Keratinocyte (primary cell): ENCODE measurements around the gene DLG2. TPM values are rescaled to one million over a fixed set of nuclear protein-coding genes. Genes with fewer than 3 reads are reported as not detected.
"Not testable (repeated sequence)": the region's sequence is repeated elsewhere in the genome, so short reads cannot be mapped to it uniquely, and the experiment has no call there.

Source experiments
- DNase-seq: peaks from one replicate; pipeline ENCODE4 v3.0.0-alpha.2; 2011; ENCODE audit warnings: low read depth, missing footprints, low spot score
- FAIRE-seq: peaks from 2 replicates; lab custom pipeline; 2011; peaks lifted over from hg19 to GRCh38; lab: Jason Lieb, UNC
- H2AFZ ChIP-seq: 2 replicates; pipeline ENCODE4 v1.6.0; 2012; ENCODE audit warnings: low read length, control low read depth, inconsistent platforms; ENCODE audit not compliant: control insufficient read depth
- H3K27ac ChIP-seq: 2 replicates; pipeline ENCODE4 v1.5.1; 2011; ENCODE audit warnings: low read length; ENCODE audit not compliant: control insufficient read depth, insufficient read depth
- H3K27me3 ChIP-seq: 3 replicates; pipeline ENCODE4 v1.6.0; 2011; ENCODE audit warnings: low read length; ENCODE audit not compliant: control insufficient read depth, insufficient read depth; ENCODE audit errors: extremely low read depth
- H3K36me3 ChIP-seq, 2 experiments: 2 replicates in 1 of 2; 3 replicates in 1 of 2; pipeline ENCODE4 v1.5.1; 2011; ENCODE audit warnings: low read length in 2 of 2, mild to moderate bottlenecking in 1 of 2; ENCODE audit not compliant: control insufficient read depth in 2 of 2, insufficient read depth in 2 of 2; ENCODE audit errors: extremely low read depth in 1 of 2
- H3K4me1 ChIP-seq: 3 replicates; pipeline ENCODE4 v1.5.1; 2011; ENCODE audit warnings: low read length; ENCODE audit not compliant: control insufficient read depth, insufficient read depth; ENCODE audit errors: extremely low read depth
- H3K4me2 ChIP-seq: 3 replicates; pipeline ENCODE4 v1.6.0; 2011; ENCODE audit warnings: low read depth, low read length; ENCODE audit not compliant: control insufficient read depth, insufficient read depth; ENCODE audit errors: extremely low read depth
- H3K4me3 ChIP-seq, 3 experiments: fragments of 200-600 bp in 1 of 3; sonication (generic) in 1 of 3; 2 replicates in 2 of 3; 3 replicates in 1 of 3; pipeline ENCODE4 v1.5.1; 2011 to 2016; ENCODE audit warnings: low read length in 3 of 3, mild to moderate bottlenecking in 3 of 3, control low read depth in 2 of 3, inconsistent platforms in 1 of 3, low read depth in 1 of 3, mixed read lengths in 1 of 3, mixed run types in 1 of 3, moderate library complexity in 1 of 3; ENCODE audit not compliant: control insufficient read depth in 2 of 3, insufficient read depth in 2 of 3; ENCODE audit errors: extremely low read depth in 1 of 3
- H3K79me2 ChIP-seq: 2 replicates; pipeline ENCODE4 v1.6.0; 2012; ENCODE audit warnings: low read length; ENCODE audit not compliant: control insufficient read depth, insufficient read depth
- H3K9ac ChIP-seq: 3 replicates; pipeline ENCODE4 v1.6.0; 2011; ENCODE audit warnings: low read length; ENCODE audit not compliant: control insufficient read depth, insufficient read depth; ENCODE audit errors: extremely low read depth
- H3K9me1 ChIP-seq: 3 replicates; pipeline ENCODE4 v1.6.0; 2011; ENCODE audit warnings: low read length; ENCODE audit not compliant: control insufficient read depth, insufficient read depth; ENCODE audit errors: extremely low read depth
- H3K9me3 ChIP-seq: 2 replicates; pipeline ENCODE4 v1.5.1; 2012; ENCODE audit warnings: low read depth, low read length; ENCODE audit not compliant: control insufficient read depth
- H4K20me1 ChIP-seq: 3 replicates; pipeline ENCODE4 v1.6.0; 2011; ENCODE audit warnings: low read length; ENCODE audit not compliant: control insufficient read depth, insufficient read depth; ENCODE audit errors: extremely low read depth
- CTCF ChIP-seq, 3 experiments: IDR thresholded peaks in 1 of 3; conservative IDR thresholded peaks in 1 of 3; optimal IDR thresholded peaks in 1 of 3; 2 replicates in 2 of 3; 3 replicates in 1 of 3; pipeline versions ENCODE3 to v1.5.1; 2011; ENCODE audit warnings: low read length in 3 of 3, mild to moderate bottlenecking in 3 of 3, moderate library complexity in 2 of 3, control low read depth in 1 of 3, inconsistent platforms in 1 of 3; ENCODE audit not compliant: insufficient read depth in 2 of 3; ENCODE audit errors: extremely low read depth in 1 of 3
- EZH2 ChIP-seq: IDR thresholded peaks from one replicate; pipeline ENCODE4 v1.6.1; 2012; ENCODE audit warnings: inconsistent platforms, mild to moderate bottlenecking, low read length, moderate library complexity
- dilution Hi-C: fragments of 300-500 bp; cut with MboI; formaldehyde crosslinking; loops from one replicate; pipeline ENCODE4 v1.7.0; 2020; ENCODE audit warnings: low sequenced_read_pairs; ENCODE audit not compliant: extremely low pct_ligation_motif_present
- polyA plus RNA-seq, 5 experiments: library from polyadenylated mRNA; depleted of rRNA in 3 of 5; stranded (reverse) in 3 of 5; stranded (forward) in 1 of 5; unstranded in 1 of 5; fragments of >200 nt; gene quantifications; 1 replicate in 1 of 5; 2 replicates in 3 of 5; 3 replicates in 1 of 5; pipeline versions ENCODE4 v1.2.1 to v1.2.3, GENCODE V29; 2011 to 2012; ENCODE audit warnings: missing spikeins in 2 of 5, low read depth in 1 of 5, low replicate concordance in 1 of 5

The DLG2 gene
- polyA plus RNA-seq, 1 donor (not counting 4 experiments of a cell fraction or from before 2014, with no cell fraction given): 0.55 TPM

GRCh38 chr11:85359859-85360258 is 267.3 kb downstream of the DLG2 start:
- no peaks in the 10 kb centered on the region for H3K79me2 ChIP-seq
- H3K4me1 ChIP-seq: no peaks in the 10 kb centered on the region
- no peak overlapping the region for H3K27ac ChIP-seq
- no peak for TF ChIP-seq EZH2
- no peak for TF ChIP-seq CTCF (optimal IDR thresholded peaks at IDR 0.05 in 1 of 3, IDR thresholded peaks at IDR 0.05 in 1 of 3, conservative IDR thresholded peaks at IDR 0.05 in 1 of 3; ENCODE audit: extremely low read depth in 1 of 3, insufficient read depth in 2 of 3, low read length in 3 of 3)
- H3K4me3 ChIP-seq: no peak overlapping the region
- no peaks in the 10 kb centered on the region for H3K27me3 ChIP-seq
- no peaks in the 10 kb centered on the region for H4K20me1 ChIP-seq
- H2AFZ ChIP-seq: no peak overlapping the region
- FAIRE-seq (no peak), DNase-seq (no peak)
- H3K4me2 ChIP-seq: no peak overlapping the region
- H3K9ac ChIP-seq: no peak overlapping the region
- dilution Hi-C loops: no loop called here
- H3K36me3 ChIP-seq: no peaks in the 10 kb centered on the region
- H3K9me1 ChIP-seq: no peaks in the 10 kb centered on the region
- no peaks in the 10 kb centered on the region for H3K9me3 ChIP-seq

- DNase-seq: no peak
- H3K4me1 ChIP-seq: no peaks in the 10 kb centered on the region
- TF ChIP-seq CTCF (optimal IDR thresholded peaks at IDR 0.05 in 1 of 3, IDR thresholded peaks at IDR 0.05 in 1 of 3, conservative IDR thresholded peaks at IDR 0.05 in 1 of 3; ENCODE audit: extremely low read depth in 1 of 3, insufficient read depth in 2 of 3, low read length in 3 of 3): no peak
- TF ChIP-seq EZH2: no peak
These were observed 271.2 kb downstream of the DLG2 start for GRCh38 chr11:85355921-85356320.

GRCh38 chr11:85349539-85349938 is 277.6 kb downstream of the DLG2 start:
- H3K4me1 ChIP-seq, DNase-seq, H3K27ac ChIP-seq, H3K4me3 ChIP-seq, H3K79me2 ChIP-seq, H3K9ac ChIP-seq, H3K27me3 ChIP-seq, H3K36me3 ChIP-seq, H3K4me2 ChIP-seq, H3K9me3 ChIP-seq, H4K20me1 ChIP-seq, H3K9me1 ChIP-seq, FAIRE-seq, H2AFZ ChIP-seq, dilution Hi-C loops: not testable (repeated sequence)

More at GRCh38 chr11:85355921-85356320, 271.2 kb downstream of the DLG2 start:
- Histone ChIP-seq H3K9me3 (no peaks in the 10 kb centered on the region), H3K27ac (no peak overlapping the region), H3K9ac (no peak overlapping the region), H3K9me1 (no peaks in the 10 kb centered on the region), H3K4me2 (no peak overlapping the region), H2AFZ (no peak overlapping the region), H3K4me3 (no peak overlapping the region), H3K27me3 (no peaks in the 10 kb centered on the region), H4K20me1 (no peaks in the 10 kb centered on the region), H3K79me2 (no peaks in the 10 kb centered on the region), H3K36me3 (no peaks in the 10 kb centered on the region)
- no peak for FAIRE-seq
- dilution Hi-C loops: no loop called here
